Stimulated activated CD4-positive, alpha-beta T cell treated with anti-CD3 and anti-CD28 coated beads, Interleukin-12 subunit alpha, Interleukin-12 subunit beta, amount 100 ng/mL, for 4 hours (primary cell): ENCODE results near the gene PPP6R2.

ENCODE experiments used
- DNase-seq: peaks from one replicate; pipeline ENCODE4 v3.0.0-alpha.2; 2020

The PPP6R2 gene, protein sequence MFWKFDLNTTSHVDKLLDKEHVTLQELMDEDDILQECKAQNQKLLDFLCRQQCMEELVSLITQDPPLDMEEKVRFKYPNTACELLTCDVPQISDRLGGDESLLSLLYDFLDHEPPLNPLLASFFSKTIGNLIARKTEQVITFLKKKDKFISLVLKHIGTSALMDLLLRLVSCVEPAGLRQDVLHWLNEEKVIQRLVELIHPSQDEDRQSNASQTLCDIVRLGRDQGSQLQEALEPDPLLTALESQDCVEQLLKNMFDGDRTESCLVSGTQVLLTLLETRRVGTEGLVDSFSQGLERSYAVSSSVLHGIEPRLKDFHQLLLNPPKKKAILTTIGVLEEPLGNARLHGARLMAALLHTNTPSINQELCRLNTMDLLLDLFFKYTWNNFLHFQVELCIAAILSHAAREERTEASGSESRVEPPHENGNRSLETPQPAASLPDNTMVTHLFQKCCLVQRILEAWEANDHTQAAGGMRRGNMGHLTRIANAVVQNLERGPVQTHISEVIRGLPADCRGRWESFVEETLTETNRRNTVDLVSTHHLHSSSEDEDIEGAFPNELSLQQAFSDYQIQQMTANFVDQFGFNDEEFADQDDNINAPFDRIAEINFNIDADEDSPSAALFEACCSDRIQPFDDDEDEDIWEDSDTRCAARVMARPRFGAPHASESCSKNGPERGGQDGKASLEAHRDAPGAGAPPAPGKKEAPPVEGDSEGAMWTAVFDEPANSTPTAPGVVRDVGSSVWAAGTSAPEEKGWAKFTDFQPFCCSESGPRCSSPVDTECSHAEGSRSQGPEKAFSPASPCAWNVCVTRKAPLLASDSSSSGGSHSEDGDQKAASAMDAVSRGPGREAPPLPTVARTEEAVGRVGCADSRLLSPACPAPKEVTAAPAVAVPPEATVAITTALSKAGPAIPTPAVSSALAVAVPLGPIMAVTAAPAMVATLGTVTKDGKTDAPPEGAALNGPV

DNA sequence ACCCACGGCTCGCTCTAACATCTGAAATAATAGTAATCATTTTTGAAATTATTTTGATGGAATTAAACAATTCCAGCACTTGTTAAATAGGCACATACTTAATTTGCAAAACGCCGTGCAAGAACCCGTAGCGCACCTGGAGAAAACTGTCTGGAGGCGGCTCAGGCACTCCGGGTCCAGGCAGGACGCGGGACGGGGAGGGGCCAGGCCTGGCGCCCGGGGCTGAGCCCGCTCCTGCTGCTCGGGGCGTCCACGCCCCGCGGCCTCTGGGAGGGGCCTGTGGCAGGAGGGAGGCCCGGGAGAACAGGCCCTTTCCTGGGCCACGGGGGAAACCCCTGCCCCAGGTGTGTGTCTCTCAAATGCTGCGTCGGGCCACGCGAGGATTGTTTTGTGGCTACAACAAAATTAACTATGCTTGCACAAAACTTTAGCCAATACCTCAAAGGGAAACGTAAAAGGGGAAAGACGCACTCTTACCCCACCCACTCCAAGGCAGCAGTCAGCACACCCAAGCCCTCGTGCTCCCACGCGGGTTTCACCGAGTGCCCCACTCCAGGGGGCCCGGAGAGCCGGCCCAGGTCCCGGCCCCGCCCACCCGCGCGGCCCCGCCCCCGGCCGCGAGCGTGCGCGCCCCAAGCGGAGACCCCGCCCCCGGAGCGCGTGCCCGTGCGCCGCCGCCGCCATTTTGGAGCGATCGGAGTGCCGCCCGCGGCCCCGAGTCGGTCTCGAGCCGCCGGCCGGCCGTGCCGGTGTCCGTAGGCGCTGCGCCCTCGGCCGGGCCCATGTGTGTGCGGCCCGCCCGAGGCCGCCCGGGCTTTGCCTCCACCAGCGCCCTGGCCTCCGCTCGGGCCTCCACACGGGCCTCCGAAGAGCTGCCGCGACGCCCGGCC is at the start of gene PPP6R2:
Gene PPP6R2 (plus strand): TSS at position 677 of the 890 bp plus-strand sequence. CDS start 50,582 bp downstream, outside the sequence.
- DNase-seq: peak; percentile 93

DNA sequence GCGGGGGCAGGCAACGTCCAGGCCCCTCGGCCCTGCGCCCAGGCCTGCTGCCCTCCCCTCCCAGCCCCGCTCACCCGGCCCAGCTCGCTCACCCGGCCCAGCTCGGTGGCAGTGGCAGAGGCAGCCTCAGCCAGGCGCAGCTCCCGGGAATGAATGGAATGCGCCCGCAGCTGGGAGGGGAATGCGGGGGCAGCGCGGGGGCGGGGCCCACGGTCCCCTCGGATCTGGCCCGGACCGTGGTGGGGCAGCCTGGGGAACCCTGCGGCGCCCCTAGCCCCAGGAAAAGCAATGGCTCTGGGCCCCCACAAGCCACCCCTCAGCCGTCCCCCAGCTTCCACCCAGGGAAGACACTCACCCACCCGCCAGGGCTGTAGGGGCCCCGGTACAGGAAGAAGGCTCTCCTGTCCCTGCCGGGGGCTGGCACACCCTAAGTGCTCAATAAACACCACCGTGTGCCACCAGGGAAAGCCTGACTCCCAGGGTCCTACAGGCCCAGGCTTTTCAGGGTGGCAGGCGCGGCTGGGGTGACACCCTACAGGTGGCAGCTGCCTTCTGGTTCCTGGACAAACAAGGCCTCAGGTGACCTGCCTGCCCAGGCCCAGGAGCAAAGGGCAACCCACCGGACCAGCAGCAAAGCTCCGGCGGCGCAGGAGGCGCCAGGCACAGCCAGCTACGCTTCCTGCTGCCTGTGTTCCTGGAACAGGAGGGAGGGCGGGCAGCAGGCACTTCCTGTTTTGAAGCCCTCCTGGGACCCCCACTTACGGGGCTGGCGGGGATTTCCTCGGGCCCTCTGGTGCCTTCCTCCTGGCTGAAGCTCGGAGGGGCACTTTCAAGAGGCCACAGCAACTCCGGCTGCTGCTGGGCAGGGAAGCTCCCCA is 49.4 kb upstream of the PPP6R2 start:
- DNase-seq: no peak

DNA sequence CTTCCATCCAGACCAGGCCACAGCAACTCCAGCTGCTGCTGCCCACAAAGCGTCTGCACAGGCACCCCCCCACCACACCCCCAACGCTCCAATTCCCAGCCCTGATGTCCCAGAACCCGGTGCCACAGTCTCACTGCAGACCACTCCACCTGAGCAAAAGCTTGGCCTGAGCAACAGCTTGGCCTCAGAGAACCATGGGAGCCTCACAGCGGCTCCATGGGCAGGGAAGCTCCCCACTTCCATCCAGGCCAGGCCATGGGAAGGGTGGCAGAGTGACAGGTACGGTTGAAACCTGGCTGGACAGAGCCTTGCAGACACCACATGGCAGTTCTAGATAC is 48.8 kb upstream of the PPP6R2 start:
- DNase-seq: no peak

DNA sequence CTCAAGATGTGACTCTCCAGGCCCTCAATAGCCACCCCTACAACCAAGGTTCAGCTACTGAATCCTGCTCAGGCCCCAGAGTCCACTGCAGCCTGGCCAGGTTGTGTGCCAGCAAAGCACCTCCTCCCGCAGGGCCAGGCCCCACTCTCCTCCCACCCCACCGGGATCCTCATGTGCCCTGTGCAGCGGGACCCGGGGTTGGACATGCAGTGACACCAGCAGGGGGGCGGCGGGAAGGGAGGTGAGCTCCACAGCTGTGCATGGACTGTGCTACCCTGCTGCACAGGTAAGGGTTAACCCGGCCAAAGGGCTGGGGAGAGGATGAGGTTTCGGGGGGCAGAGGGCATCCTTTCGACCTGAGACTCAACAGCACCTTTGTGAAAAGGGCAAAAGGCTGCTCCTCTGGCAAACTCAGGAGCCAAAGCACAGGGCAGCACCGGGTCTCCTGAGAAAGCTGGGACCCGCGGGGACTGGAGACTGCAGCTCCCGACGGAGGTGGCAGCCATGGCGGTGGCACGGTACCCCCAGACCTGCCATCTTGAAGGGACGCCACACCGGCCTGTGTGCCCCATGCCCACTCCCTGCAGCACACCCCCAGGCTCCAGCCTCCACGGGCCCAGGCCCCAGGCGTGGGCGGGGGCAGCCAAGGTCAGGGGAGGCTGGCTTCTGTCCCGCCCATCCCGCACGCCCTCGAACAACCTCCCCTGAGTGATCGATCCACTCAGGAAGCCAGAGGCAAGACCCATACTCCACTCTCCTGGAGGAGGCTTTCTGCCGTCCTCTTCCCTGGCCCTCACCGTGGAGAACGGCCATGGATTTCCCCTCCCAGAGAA is 46.3 kb upstream of the PPP6R2 start:
- DNase-seq: no peak

DNA sequence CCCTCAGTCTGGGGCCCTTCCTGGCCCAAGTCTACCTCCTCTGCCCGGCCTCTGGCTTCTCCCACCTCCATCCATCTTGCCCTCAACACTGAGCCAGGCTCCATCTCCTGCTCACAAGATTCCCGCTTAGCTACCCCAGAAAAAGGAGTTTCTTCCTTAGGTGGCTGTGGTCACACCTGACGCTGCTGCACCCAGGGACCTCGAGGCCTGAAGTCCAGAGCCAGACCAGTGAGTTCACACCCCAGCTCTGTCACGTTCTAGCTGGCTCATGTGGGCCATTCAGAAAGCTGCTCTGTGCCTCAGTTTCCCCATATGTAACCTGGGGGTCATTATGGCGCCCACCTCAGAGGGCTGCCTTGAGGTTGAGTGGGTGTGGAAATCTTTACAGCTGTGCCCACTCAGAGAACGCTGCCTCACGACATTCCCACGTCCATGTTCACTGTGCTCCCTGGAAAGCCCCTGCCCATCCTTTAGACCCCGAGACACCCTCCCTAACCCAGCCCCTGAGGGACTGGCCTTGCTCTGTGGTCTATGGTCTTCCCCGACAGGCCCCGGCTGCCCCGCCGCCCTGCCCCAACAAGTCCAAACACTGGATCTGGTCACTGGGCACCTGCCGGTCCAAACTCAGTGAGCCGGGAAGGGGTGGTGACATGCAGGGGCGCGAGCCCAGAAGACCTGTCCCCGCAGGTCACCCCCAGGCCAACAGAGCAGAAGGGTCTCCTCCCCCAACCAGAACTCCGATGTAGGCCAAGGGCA is 45.4 kb upstream of the PPP6R2 start:
- DNase-seq: no peak

DNA sequence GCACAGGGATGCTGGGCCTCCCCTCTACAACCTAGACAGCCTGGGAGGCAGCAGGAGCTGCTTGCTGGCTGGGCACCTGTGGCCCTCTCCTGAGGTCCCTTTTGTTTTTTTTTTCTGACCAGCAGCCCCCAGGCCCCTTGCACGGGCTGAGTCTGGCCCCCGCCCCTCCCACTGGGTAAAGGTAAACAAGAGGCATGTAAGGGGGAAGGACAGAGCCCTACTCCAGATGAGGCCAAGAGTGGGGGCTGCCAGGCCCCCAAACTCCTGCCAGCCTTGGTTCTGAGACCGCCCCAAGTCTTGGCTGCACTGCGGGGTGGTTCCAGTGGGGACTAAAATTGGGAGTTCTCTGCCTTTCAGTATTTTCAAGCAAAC is 44.9 kb upstream of the PPP6R2 start:
- DNase-seq: no peak

DNA sequence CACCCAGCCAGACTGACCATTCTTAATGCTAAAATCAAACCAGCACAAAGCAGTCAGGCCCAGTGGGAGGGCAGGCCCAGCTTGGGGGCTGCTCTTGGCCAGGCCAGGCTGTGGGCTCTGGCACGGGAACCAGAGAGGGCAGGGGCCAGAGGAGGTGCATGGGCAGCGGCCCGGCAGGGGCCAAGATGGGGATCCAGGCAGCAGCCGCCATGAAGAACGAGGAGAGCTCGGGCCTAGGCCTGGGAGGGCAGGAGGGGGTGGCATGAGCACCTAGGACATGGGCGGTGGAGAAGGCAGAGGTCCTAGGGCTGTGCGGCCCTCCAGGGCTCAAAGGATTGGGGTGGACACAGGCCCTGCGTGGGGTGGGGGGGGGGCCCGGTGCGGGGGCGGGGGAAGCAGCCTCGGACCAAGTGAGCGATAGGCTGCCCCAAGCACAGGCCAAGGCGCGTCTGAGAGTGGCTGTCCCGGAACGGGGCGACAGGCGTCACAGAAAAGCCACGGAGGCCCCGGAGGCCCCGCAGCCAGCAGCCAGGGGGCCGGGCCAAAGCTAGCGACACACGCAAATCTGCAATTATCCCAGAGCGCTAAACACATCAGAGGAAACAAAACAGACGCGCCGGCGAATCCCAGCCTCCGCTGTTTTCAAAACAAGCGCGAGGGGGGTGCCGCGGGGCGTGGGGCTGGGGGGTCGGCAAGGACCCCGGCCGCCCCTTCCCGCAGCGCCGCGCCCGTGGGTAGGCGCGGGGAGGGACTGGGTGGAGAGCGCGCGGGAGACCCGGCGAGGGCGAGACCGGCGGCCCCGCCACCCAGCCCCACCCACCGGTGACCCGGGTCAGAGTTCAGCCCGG is 44.0 kb upstream of the PPP6R2 start:
- no peak for DNase-seq

DNA sequence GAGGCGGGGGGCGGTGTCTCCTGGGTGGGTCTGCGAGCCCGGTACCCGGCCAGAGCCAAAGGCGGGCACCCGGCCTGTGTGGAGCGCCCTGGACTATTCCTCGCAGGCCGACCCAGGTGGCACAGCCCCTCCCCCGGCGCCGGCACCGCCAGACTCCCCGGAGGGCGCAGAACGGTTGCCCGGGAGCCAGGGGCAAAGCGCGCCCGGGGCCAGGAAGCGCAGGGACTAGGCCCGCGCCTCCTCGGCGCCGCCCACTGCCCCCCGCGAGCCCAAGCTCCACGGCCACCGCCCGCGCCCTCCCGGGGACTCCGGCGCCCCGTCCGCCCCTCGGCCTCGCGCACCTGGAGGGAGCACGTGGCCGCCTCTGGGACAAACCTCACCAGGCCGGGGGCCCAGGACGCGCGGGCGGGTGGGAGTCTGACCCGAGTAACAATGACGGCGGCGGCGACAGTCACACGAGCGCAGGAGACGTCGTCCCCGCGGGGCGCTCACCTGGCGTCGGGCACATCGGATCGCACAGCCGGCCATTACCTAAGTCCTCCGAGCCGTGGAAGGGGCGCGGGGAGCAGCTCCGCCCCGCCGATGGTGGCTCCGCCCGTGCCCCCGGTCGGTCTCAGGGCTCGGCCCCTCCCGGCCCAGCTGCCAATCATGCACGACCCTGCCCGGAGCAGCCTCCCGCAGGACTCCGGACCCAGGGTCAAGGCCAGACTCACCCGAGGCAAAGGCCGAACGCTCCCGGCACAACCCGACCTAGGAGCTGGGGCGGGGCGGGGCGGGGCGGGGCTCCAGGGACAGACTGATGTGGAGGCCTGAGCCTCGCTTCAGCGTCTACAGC is 43.1 kb upstream of the PPP6R2 start:
- no peak for DNase-seq

DNA sequence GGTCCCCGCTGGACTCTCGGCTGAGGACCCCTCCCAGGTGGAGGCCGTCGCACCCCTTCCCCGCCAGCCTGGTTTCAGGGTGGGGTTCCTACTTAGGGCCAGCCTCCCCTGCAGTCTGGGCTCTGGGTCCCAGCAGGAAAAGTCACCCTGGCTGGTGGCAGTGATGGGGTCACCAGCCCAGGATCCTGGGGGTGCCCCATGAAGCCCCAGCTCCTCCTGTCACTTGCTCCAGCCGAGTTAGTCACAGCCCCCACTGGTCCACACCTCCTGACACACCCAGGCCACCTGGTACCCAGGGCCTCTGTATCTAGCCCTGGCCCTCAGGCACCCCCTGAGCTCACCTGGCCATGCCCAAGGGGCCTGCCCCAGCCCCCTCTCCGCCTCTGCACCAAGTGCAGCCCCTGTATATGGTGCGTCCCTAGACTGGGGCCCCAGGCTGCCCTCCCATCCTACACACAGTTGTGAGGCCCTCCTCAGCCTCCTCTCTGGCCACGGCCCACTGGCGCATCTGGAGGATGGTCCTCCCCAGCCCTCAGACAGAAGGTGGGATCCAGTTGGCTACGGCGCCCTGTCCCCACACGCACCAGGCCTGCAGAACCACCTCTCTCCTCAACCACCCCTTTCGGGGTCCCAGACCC is 42.4 kb upstream of the PPP6R2 start:
- DNase-seq: no peak

DNA sequence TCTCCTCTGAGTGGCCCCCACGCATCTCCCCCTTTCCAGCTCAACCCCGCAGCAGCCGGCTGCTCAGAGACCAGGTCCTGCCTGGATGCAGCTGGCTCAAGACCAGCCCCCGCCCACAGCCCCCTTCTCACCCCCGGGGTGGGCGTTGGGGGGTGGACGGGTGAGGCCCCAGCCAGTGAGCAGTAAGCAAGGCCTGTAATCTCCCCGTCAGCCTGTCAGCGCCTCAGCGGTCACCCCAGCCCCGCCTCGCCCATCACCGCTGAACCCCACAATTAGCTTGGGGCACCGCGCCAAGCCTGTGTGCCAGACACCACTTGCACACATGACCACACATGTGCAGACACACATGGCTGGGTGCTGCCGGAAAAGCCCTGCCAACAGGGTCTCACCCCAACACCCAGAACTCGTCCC is 41.5 kb upstream of the PPP6R2 start:
- no peak for DNase-seq

DNA sequence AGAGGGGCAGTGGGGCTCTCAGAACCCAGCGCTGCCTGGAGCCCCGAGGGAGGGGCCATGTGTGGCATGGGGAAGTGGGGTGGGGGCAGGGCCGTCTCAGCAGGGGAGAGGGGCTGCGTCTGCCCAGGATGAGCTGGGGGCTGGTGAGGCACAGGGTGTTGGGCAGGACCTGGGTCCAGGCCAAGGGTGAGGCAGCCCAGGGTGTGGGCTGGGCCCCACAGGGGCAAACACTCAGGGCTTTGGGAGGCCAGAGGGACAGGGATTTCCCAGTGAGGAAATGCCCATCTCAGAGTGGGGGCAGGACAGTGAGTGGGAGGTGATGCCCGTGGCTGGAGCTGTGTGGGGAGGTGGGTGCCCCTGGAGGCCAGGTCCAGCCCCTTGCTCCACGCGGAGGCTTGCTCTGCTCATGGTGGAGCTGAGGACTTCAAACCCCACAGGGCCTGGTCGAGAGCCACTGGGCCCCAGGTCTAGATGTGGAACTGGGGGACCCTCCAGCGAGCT is 41.0 kb upstream of the PPP6R2 start:
- no peak for DNase-seq

DNA sequence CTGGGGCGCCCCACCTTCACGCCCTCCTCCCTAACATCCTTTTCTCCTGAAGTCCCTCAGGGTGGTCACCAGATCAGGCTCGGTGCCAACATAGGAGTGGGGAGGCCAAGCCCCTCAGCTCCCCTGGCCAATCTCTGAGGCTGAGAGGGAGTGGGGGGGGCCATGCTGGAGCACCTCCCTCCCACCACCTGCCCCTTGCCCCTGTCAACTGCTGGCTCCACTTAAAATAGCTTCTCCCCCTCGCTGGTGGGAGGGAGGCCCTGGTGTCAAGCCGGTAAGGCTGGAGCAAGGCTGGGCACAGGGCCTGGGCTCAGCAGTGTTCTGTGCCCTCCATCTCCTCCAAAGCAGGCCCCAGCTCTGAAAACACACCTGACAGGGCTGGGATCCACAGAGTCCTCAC is 40.6 kb upstream of the PPP6R2 start:
- DNase-seq: no peak

DNA sequence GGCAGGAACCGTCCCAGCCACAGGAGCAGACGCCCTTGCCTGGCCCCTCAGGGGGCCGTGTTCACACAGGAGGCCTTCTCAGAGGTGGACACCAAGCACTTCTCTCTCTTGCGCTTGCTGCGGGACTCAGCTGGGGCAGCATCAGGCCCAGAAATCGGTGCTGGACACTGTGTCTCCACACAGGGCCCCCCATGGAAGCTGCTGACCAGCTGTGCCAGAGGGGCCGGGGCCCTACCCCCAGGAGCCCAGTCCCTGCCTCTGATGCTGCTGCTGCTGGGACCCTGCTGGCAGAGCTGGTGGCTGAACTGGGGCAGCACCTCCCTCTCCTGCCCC is 39.6 kb upstream of the PPP6R2 start:
- DNase-seq: no peak

DNA sequence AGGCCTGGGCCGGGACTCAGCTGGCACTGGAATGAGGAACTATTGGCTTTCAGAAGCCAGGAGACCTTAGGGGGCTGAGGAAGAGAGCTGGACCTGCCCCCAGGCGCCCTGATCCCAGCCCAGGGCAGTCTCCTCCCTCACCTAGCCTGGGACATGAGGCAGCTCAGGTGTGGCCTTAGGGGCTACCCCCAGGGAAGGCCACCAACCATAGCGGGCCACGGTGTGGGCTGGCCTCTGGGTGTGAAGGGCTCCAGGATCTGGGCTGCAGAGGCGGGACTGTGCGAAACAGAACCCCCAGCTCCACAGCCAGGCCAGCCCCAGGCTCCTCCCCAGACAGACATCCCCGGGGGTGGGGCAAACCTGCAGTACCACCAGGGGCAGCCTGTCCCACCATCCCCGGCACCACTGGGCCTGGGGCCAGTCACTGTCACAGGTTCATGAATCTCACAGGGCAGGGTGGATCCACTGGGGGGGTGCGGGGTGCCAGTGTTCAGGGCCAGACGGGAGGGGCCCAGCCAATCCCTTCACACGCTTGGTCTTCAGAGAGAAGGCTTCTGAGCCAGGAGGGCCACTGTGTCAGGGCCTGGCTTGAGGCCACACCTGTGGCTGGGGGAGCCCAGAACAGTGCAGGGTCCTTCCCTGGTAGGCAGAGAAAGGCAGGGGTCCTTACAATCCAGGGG is 39.1 kb upstream of the PPP6R2 start:
- no peak for DNase-seq

DNA sequence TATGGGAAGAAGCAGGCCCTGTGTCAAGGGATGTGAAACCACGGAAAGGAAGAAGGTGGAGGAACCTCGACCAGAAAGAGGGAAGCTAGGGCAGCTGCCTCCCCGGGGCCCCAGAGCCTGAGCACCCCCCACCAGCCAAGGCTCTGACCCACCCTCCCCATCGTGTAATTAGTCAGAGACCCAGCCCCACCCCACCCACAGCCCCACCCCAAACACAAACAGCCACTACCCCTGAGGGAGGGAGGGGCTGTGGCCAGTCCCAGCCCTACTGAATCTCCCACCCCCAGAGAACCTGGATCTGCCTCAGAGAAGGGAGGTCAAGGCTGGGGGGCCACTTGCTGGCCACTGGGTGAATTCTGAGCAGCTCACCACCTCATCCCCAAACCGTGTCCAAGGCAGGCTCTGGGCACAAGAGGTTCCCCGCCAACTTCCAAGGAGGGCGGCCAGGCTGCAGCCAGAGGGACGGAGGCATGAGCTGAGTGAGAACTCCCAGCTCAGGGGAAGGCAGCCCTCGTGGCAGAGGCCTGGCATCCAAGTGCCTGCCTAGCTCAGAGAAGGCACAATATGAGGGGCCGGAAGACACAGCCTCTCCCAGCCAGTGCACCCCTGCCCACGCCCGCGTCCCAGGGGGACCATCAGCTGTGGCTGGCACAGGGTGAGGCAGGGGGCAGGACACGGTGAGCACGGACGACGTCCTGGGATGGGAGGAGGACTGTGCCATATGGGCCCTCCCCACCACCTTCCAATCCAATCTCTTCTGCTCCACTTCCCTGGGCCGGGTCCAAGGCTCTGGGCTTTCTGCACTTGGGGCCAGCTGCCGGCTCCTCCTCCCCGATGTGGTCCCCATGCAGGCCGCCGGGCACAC is 38.4 kb upstream of the PPP6R2 start:
- no peak for DNase-seq

DNA sequence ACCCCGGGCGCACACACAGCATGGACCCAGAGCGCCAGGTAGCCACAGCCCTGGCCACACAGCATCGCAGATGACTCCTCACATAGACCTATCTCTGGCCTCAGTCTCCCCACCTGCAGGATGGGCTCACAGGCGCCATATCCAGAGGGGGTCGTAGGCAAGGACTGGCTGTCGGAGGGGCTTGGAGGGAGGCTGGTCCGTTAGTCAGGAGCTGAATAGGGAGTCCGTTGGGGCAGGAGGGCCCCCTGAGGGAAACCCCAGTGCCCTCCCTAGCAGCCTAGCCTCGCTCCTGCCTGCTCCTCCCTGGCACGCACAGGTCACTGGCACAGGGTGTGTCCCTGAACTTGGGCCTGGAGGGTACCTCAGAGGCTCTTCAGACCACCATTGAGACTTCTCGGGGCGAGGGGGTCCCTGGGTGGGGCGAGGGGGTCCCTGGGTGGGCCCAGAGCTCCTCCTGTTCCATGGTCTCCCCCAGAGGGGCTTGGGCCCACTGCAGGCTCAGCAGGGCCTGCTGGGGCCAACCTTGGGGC is 37.7 kb upstream of the PPP6R2 start:
- DNase-seq: no peak
